ENCODE data around the gene SAPCD1. TPM values are rescaled to one million over a fixed set of nuclear protein-coding genes. Genes with fewer than 3 reads are reported as not detected.

Gene SAPCD1
- total RNA-seq, 1 donor from 2014 or later = 0.57 TPM

DNA sequence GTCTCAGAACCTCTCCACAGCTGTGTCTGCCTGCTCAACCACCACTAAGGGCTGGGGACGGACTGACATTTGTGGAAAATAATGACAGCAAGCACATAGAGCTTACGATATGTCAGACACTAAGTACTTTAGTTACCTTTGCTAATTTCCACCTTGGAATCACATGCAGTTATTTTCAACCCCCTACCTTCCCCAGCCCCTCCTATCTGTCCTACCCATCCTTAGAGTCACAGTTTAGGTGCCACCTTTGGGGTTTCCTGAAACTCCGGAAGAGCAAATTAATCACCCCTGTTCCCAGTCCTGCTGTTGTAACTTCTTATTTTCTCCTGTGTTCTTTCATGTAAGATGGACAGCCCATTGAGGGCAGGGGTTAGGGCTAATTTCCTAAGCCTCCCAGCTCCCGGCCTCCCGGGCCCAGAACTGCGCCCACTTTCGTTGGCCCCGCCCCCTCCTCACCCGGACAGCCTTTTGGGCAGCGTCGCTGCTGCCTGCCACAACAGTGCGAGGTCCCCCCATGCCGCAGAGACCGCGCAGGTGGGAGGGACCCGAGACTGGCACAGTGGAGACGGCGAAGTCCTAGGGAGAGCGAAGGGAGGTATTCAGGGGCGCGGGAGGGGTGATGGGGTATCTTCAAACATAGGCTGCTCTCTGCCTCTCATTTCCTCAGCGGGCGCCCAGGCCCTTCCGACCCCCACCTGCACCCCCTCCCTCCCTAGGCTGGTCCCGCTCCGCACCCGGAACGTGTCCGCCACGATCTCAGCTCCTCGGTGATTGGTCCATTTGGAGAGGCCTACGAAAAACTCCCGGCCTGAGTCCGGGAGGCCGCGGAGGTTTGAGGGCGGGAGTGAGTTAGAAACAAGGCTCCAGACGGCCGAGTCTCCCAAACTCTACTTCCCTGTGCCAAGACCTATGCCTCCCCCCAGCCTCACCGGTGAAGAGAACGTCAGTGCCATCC, 34.5 kb upstream of the SAPCD1 start:
- DNase-seq (ENCODE audit: missing footprints) (peak; percentile 57), ATAC-seq (no peak)
- intact Hi-C loops (cut with DNase I) = loop anchor here (2.0 kb wide), 2 partner anchors 41 to 47 kb away; partner anchors contain the start of gene LY6G5C

- DNase-seq (ENCODE audit: missing footprints) = peak; percentile 71
- intact Hi-C loops (cut with DNase I) = loop anchor here (1.0 to 2.0 kb wide), 3 partner anchors 40 to 101 kb away; partner anchors contain the start of gene LY6G5C
- ATAC-seq = peak; percentile 29
These were observed 33.5 kb upstream of the SAPCD1 start, which contains the start of gene DDAH2 for GRCh38 chr6:31728767-31729514. Gene DDAH2 (minus strand): TSS chr6:31729299. CDS start chr6:31729161, 138 bp downstream.

DNA sequence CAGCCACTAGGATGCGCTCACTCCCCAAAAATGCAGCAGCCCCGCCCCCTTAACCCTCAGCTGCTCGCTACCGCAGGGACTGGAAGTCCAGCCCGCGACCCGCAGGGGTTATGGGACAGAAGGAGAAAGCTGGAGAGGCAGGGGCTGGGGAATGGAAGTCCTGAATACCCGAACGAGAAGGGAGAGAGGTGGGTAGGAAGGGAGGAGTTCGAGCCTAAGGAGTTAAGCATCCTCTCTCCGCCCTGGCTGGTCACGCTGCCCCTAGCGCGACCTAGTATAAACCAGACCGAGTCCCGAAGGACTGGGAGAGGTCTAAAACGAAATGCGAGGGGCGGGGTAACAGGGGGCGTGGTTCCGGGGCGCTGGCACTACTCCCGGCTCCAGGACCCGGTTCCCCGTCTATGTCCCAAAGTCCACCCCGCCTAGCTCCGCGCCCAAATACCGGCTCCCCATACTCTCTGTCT, 32.9 kb upstream of the SAPCD1 start:
- intact Hi-C loops (cut with DNase I) = loop anchor here (1.0 to 2.0 kb wide), 3 partner anchors 39 to 101 kb away; partner anchors contain the start of gene LY6G5C

GRCh38 chr6:31729979-31730630, 32.4 kb upstream of the SAPCD1 start:
- peak; percentile 96 for DNase-seq (ENCODE audit: missing footprints)
- intact Hi-C loops (cut with DNase I) = loop anchor here (1.0 to 10.0 kb wide), 6 partner anchors 27 to 185 kb away; partner anchors contain the start of genes ABHD16A, ATP6V1G2, DDX39B and LY6G5C
- peak; percentile 91 for ATAC-seq

More for the DNA sequence above, 32.9 kb upstream of the SAPCD1 start:
- peak; percentile 90 for ATAC-seq
- DNase-seq (ENCODE audit: missing footprints) = peak; percentile 95

- intact Hi-C loops (cut with DNase I) = loop anchor here (2.0 to 10.0 kb wide), 3 partner anchors 28 to 186 kb away; partner anchors contain the start of genes ABHD16A, ATP6V1G2, DDX39B and NFKBIL1
- ATAC-seq (no peak), DNase-seq (ENCODE audit: missing footprints) (peak; percentile 56)
These were observed 31.8 kb upstream of the SAPCD1 start for GRCh38 chr6:31730631-31731086.

- DNase-seq (ENCODE audit: missing footprints) (no peak), ATAC-seq (no peak)
- intact Hi-C loops (cut with DNase I) = loop anchor here (5.0 to 10.0 kb wide), 2 partner anchors 60 to 187 kb away; partner anchors contain the start of genes ATP6V1G2, DDX39B and NFKBIL1
These were observed 30.4 kb upstream of the SAPCD1 start for GRCh38 chr6:31732029-31732428.

DNA sequence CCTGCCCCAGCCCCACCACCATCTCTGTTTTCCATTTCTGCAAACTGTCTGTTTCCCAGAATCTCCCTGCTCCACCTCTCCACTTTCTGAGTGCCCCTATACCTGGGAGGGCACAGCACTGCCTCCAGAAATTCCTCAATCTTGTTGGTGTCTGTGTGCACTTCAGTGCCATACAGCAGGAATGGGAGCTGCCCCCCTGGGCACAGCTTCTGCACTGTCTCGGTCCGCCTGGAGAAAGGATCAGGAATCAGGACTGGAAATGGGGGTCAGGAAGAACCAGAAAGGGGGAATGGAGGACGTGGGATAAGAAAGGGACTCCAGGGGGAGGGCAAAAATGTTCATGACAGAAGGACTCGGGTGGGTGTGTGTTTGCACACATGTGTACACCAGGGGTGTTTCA, 28.7 kb upstream of the SAPCD1 start:
- intact Hi-C loops (cut with DNase I) = loop anchor here (5.0 to 10.0 kb wide), 2 partner anchors 59 to 189 kb away; partner anchors contain the start of genes ATP6V1G2, DDX39B and NFKBIL1
- DNase-seq (ENCODE audit: missing footprints) (no peak), ATAC-seq (no peak)

DNA sequence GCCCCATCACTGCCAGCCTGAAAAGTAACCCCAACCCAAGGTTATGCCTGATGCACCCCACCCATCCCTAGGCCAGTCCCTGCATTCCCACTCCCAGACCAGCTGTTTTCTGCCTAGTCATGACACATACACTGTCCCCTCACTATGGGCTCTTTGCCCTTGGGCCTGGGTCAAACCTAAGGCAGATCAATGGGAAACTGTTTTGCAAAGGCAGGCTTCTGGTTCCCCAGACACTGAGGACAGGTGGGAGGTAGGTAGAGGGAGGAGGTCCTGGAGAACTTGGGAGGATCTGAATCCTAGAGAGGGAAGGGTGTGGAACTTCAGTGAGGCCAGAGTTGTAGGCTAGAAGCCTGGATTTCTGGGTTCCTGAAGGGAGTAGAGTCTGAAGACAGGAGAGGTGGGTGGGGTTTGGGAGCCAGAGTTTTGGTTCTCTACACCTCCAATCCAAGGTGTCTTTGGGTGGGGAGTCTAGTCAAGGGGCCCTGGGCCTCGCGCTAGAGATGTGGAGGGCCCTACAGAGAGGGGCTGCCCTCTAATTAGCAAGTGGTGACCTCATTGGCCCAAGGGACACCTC, 28.1 kb upstream of the SAPCD1 start:
- ATAC-seq = no peak
- intact Hi-C loops (cut with DNase I) = loop anchor here (5.0 to 10.0 kb wide), 2 partner anchors 58 to 190 kb away; partner anchors contain the start of genes ATP6V1G2, DDX39B and NFKBIL1
- DNase-seq (ENCODE audit: missing footprints) = no peak

GRCh38 chr6:31734821-31735406, 27.5 kb upstream of the SAPCD1 start:
- ATAC-seq = no peak
- intact Hi-C loops (cut with DNase I) = loop anchor here (5.0 to 10.0 kb wide), 2 partner anchors 57 to 190 kb away; partner anchors contain the start of genes ATP6V1G2, DDX39B and NFKBIL1
- DNase-seq (ENCODE audit: missing footprints) = peak; percentile 61

DNA sequence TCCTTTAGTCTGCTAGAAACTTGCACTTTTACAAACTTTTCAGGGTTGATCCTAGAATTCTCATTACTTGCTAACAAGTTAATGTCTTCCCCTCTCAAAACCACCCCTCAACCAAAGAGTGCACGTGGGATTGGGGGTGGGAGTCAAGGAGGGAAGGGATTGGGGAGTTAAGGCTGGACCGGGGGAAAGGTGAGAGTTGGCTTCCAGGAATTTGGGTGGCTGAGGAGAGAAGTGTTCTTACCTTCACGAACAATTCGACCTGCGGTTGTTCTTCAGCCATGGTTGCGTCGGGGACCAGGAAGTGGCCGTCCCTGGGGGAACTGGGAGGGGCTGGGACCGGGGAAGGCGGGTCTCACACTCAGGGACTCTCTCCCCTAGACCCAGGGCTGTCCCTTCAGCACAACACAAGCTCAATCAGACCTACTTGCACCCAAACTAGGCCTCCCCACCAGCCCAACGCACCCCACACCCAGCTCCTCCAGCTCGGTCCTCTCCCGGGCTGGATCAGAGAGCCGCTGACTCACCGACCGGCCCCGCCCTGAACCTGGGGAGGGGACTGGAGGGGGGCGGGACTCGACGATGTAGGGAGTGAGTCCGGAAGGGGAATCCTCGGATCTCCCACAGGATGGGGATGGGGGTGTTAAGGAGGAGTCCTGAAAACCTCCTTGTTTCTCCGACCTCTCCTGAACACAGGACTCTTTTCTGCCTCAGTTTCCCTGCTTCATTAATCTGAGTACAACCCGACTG, 26.3 kb upstream of the SAPCD1 start, which contains the start of gene CLIC1:
Gene CLIC1, minus strand, starts transcription at position 510 of the 747 bp plus-strand sequence. Its CDS starts 230 bp downstream, at position 280.
- DNase-seq (ENCODE audit: missing footprints) (peak; percentile 93), ATAC-seq (peak; percentile 70)
- intact Hi-C loops (cut with DNase I) = loop anchor here (10.0 kb wide), 1 partner anchor 191 kb away; the partner anchor contains the start of genes ATP6V1G2, DDX39B and NFKBIL1

DNA sequence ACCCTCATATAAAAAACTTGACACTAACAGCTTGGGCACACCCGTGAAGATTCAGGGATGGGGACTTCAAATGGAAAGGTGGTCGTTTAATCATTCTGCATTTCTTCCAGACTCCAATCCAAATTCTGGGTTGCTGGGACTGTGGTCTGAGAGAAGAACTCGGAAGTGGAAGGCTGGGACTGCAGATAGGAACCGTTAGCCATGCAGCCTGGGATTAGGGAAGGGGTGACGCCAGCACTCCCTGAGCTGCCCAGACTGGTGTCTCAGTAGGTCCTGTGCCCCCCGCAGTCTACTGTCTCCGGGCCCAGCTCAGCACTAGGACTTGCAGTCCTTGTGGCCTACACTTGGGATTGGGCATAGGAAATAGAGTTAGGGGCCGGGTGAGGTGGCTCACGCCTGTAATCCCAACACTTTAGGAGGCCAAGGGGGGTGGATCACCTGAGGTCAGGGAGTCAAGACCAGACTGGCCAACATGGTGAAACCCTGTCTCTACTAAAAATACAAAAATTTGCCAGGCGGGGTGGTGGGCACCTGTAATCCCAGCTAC, 25.6 kb upstream of the SAPCD1 start:
- intact Hi-C loops (cut with DNase I) = loop anchor here (10.0 kb wide), 1 partner anchor 192 kb away; the partner anchor contains the start of genes ATP6V1G2, DDX39B and NFKBIL1
- ATAC-seq (no peak), DNase-seq (ENCODE audit: missing footprints) (peak; percentile 54)

DNA sequence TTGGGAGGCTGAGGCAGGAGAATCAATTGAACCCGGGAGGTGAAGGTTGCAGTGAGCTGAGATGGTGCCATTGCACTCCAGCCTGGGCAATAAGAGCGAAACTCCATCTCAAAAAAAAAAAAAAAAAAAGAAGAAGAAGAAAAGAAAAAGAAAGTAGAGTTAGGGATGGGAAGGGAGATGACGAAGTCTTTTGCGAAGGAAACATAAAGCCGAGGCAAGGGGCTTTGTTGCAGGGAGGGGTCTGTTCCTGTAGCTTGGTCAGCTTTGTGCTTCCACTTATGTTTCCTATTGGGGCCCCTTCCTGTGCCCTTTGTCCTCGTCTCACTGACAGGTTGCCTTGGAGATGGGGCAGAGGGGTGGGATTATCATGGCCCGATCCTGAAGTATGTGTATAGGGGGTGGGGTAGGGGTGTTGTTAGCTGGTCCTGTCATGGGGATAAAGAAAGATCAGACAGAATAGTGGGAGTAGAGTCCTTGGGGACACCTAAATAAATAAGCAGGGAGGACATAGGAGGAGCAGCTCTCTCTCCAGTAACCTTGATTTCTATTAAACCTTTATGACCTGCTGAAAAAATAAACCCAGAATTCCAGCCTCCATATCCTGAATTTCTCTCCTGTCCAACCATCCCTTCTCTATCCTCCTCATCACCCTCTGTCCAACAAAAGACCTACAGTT, 25.0 kb upstream of the SAPCD1 start:
- no peak for ATAC-seq
- intact Hi-C loops (cut with DNase I) = loop anchor here (10.0 kb wide), 1 partner anchor 193 kb away; the partner anchor contains the start of genes ATP6V1G2, DDX39B and NFKBIL1

GRCh38 chr6:31737991-31738979, 24.2 kb upstream of the SAPCD1 start:
- DNase-seq (ENCODE audit: missing footprints) (peak; percentile 60), ATAC-seq (no peak)
- intact Hi-C loops (cut with DNase I) = loop anchor here (10.0 kb wide), 1 partner anchor 193 kb away; the partner anchor contains the start of genes ATP6V1G2, DDX39B and NFKBIL1

More for the DNA sequence above, 25.0 kb upstream of the SAPCD1 start:
- no peak for DNase-seq (ENCODE audit: missing footprints)
